RKO (cell line): ENCODE measurements around the gene DYNLT1.
"Not testable (repeated sequence)": the region's sequence is repeated elsewhere in the genome, so short reads cannot be mapped to it uniquely, and the experiment has no call there.

ENCODE experiments used
- DNase-seq: peaks from one replicate; pipeline ENCODE4 v3.0.0-alpha.2; 2016; ENCODE audit warnings: low spot score

Gene DYNLT1

DNA sequence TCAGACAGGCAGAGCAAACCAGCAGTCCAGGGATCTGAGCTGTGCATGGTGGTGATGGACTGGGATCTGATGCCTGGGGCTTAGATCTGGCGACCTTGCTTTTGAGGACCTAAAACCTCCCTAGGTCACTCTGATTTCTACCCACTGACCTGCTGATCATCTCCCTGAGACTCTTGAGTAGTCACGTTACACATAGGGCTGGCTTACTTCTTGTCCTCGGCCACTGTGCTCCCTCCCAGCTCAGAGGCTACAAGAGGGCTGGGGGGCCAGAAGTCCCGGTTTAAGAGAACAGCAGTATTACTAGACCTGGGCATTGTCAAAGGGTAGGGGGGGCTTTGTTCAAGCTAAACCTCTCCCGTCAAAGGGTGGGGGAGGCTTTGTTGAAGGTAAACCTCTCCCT is 5.5 kb downstream of the DYNLT1 start:
- no peak for DNase-seq

- no peak for DNase-seq
Measured at GRCh38 chr6:158638324-158638854, 6.2 kb downstream of the DYNLT1 start.

GRCh38 chr6:158636778-158637177 is 7.8 kb downstream of the DYNLT1 start:
- DNase-seq: no peak

DNA sequence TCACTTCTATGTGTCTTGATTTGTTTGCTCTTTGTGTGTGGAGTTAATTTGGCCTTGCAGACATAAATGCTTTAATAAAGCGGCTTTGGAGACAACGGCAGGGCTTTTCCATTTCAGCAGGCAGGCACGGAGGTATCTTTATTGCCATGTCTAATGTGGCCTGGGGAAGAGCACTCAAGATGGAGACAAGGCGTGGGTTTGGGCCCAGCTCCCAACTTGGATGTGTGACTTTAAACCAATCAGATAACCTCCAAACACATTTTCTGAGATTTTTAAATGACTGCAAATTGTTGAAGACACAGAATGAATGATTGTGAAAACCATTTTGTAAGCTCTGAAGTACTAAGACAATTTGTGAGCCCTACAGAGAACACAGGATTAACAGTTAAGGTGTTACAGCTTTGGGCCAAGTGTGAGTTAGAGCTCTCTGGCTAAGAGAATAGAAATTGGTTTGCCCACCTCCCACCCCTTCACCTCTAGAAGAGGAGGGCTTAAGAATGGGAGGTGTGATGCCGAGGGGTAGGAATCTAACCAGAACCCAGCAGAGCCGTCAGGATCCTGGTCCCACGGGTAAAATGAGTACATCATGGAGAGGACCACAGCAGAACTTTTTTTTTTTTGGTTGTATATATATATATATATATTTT is 9.0 kb downstream of the DYNLT1 start:
- DNase-seq: no peak

DNA sequence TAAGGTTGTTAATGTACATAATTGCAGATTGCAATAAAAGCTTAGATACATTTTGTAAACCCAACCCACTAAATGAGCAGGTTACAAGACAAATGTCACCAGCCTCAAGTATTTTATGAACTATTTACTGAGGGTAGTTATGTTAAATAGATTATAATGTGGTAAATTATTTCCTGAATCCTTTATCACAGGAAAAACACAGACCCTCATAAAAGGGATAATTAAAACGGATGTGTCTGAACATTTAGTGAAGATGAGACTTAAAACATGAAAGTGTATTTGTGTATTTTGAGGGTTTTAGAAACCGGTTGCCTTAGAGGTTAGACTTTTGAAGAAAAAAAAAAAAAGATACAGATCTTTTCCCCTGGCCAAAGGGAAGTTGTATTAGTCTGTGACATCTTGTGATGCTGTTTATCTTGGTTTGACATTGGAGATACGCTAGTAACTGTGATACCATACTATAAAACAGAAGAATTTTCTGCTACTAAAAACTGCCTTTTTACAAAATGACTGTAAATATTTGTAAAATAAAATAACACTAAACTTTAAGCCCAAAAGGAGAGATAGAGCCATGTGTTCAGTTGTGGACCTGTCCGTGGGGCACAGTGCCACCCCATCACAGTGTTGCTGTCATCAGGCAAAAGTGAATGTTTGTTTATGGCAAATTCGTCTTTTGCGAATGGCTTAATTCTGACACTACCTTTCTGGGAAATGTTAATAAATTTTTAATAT is 9.7 kb downstream of the DYNLT1 start:
- DNase-seq: no peak

DNA sequence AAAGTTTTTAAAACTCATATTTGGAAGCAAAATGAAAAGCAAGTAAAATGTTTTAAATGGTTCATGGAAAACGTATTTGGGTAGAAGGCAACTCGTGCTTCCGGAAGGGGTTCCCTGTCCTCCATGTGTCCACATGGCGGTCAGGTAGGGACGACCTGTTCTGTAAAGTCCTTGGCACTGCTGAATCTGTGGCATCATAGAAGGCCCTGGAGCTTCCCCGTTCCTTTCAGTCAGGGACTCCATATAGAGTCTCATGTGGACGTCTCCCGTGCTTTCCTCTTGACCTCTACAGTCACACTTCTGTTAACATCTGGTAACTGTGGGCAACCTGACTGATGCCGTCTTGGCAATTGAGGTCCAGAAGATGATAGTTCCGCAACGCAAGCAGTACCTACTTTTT is 11.4 kb downstream of the DYNLT1 start:
- DNase-seq: no peak

- DNase-seq: not testable (repeated sequence)
Measured at GRCh38 chr6:158632538-158633119, 11.9 kb downstream of the DYNLT1 start.

DNA sequence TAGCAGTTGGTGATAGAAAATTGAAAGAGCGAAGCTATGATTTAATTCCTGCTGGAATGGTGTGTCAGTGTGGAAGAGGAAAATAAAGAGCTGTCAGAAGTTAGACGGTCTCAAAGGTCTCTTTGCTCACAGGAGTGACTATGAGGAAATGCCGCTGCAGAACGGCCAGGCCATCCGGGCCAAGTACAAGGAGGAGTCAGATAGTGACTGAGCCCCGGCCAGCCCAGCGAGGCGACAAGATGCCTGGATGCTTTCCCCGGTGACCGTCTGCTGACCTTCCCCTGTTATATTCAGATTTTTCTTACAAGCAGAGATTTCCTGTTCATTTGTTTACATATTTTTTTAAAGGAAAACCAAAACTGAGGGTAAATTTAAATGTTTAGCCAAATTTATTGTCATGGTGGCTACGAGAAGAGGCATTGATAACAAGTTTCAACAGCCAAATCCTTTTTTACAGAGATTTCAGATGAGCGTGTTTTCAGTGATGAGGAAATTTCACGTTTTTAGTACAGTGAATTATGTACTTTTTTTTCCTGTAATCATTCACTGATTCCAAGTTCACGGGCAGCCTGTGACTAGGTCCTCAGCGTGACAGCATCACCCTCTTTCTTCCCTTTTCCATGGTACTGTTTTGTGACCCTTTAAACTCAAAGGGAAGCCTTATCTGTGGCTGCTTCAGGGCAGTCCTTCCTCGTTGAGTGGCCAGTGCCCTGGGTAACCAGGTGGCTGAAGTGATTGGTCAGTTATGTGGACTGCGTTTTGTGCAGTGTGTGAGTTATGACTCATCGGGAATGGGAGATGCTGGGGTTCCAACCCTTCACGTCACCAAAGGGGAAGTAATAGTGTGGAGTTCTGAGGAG is 12.6 kb downstream of the DYNLT1 start:
- peak; percentile 60 for DNase-seq

GRCh38 chr6:158630938-158631616 is 13.5 kb downstream of the DYNLT1 start:
- no peak for DNase-seq

DNA sequence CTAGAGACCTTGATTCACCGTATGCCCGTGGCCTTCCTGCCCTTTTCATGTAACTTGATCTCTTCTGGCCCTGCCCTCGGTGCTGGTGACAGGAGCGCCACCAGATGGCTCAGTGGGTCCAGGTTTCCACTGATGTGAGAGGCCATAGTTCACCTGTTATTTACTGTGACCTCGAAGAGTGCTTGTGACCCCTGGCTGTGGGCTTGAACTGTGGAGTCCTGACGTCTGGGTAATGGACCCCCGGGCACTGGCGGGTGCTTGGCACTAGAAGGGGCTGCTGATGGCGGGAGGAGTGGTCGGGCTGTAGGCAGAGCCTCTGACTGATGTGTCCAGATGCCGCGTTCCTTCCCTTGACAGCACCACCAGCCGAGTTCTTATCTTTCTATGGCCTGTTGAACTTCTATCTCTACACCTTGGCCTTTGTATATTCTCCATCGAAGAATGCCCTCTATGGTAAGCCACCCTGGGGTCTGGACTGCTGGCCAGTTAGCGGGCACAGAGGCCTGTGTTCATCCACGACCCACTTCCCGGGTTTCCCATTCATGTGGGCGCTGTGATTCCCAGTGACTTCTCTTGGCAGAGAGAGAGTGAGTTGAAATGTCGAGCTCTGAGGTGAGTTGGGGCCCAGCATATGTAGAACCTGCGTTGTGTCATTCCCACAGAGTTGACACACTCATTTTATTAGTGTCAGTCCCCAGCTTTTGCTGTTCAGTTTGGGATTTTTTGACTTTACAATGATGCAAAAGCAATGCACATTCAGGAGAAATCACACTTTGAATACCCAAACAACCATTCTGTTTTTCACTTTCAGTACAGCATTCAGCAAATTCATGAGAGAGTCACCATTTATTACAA is 14.9 kb downstream of the DYNLT1 start:
- no peak for DNase-seq

- DNase-seq: no peak
Measured at GRCh38 chr6:158628542-158628941, 16.0 kb downstream of the DYNLT1 start.

- no peak for DNase-seq
Measured at GRCh38 chr6:158627940-158628211, 16.7 kb downstream of the DYNLT1 start.

DNA sequence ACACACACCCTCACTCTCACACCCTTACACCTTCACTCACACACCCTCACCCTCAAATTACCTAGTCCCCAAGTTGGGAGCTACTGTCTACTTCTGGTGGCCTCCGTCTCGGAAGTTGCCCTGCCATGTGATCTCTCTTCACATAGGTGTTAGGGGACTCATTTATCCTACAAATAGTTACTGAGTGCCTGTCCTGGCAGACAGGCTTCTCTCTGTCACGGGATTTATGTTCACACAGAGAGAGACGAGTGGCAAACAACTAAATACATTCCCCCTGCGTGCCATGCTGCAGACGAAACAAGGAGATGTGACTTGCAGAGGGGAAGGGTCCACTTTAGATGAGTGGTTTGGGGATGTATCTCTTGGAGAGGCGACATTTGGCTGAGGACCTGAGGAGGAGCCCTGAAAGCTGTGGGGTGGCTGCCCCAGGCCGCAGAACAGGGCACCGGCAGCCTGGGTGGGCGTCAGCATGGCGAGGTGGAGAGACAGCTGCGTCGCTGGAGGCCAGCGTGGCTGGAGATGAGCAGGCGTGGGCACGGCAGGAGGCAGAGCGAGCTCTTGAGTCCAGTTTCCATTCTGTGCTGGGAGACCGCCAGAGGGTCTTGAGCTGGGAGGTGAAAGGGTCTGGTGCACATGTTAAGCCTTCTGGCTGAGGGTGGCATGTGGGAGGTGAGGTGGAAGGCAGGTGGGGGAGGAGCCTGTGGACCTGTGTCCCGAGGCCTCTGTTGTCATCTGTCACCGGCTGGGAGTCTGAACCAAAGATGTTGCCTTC is 17.2 kb downstream of the DYNLT1 start:
- no peak for DNase-seq

DNA sequence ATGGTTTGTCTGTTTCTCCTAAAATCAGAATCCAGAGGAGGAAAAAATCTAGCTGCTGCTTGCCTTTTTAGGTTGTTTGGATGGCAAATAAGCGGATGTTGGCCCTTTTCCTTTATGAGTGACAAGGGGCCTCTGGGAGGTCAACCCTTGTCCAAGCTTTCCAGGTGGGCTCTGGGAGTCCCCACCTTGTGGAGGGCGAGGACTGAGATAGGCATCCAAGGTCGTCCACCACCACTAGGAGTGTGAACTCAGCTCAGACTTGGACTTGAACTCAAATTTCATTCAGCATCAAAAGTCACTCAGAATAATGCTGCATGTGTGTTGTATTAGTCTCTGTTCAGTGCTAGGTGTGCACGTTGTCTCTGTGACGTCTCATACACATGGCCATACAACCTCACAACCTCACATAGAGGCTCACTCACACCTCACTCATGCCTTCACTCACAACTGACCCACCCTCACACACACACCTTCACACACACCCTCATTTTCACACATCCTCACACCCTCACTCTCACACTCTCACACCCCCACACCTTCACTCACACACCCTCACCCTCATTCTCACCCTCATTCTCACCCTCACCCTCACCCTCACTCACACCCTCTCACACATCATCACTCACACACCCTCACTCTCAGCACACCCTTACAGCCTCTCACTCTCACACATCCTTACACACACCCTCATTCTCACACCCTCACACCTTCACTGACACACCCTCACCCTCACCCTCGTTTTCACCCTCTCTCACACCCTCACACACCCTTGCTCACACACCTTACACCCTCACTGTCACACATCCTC is 18.0 kb downstream of the DYNLT1 start:
- no peak for DNase-seq

- no peak for DNase-seq
Measured at GRCh38 chr6:158625881-158626305, 18.6 kb downstream of the DYNLT1 start.

- DNase-seq: no peak
Measured at GRCh38 chr6:158624684-158625682, 19.6 kb downstream of the DYNLT1 start.

DNA sequence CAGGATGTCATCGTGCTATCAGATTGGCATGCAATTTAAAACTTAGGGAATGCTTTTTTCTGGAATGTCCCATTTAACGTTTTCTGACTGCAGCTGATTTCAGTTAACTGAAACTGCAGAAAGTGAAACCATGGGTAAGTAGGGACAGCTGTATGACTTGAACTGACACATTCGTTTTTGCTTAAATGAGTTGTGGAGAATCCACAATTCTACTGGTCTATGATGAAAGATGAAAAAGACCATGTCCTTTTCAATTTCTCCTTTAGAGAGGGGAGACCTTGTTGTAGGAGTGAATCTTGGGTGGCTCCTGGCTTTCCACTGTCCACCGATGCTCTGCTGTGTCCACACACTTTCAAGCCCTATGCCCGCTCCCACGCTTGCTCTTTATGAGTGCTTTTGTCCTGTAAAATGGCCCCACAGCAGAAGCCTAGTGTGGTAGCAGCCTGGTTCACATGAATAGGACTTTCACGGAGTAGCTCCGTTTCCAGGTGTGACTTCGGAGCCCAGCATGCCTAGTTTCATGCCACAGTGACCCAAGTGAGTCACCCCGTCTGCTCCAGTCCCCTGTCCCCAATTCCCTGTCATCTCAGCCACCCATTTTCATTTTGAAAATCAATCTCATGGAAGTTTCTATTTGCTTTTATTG is 21.9 kb downstream of the DYNLT1 start:
- DNase-seq: no peak
